ENCODE results near the gene LIN7C.

DNA sequence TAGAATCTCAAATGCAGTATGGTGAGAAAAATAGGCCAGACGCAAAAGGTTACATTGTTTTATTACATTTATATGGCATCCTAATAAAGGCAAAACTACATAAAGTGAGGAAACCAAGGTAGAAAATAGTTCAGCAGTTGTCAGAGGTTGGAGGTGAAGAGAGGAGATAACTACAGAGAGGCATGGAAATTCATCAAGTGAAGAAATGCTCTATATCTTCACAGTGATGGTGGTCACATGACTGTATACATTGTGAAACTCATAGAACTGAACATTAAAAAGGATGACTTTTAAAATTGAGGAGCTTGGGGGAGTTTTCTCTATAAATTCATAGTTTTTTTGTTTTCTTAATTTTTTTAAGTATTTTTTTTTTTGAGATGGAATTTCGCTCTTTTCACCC lies 48.4 kb downstream of the LIN7C start:
- no peak for TF ChIP-seq EP300 (IDR thresholded peaks at IDR 0.05; ENCODE audit: borderline replicate concordance in 1 of 2, low read depth in 2 of 2, low read length in 2 of 2)
- TF ChIP-seq, protein P1, sequence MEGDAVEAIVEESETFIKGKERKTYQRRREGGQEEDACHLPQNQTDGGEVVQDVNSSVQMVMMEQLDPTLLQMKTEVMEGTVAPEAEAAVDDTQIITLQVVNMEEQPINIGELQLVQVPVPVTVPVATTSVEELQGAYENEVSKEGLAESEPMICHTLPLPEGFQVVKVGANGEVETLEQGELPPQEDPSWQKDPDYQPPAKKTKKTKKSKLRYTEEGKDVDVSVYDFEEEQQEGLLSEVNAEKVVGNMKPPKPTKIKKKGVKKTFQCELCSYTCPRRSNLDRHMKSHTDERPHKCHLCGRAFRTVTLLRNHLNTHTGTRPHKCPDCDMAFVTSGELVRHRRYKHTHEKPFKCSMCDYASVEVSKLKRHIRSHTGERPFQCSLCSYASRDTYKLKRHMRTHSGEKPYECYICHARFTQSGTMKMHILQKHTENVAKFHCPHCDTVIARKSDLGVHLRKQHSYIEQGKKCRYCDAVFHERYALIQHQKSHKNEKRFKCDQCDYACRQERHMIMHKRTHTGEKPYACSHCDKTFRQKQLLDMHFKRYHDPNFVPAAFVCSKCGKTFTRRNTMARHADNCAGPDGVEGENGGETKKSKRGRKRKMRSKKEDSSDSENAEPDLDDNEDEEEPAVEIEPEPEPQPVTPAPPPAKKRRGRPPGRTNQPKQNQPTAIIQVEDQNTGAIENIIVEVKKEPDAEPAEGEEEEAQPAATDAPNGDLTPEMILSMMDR (IDR thresholded peaks at IDR 0.05; ENCODE audit: control extremely low read depth in 1 of 3, insufficient read depth in 1 of 3, low read depth in 1 of 3, low read length in 3 of 3), result no peak
- TF ChIP-seq EZH2 (IDR thresholded peaks at IDR 0.05; ENCODE audit: low read depth, low read length, severe bottlenecking), result no peak
- no peak for TF ChIP-seq GABPA (IDR thresholded peaks at IDR 0.05; ENCODE audit: borderline replicate concordance, insufficient read depth, low read length)
- TF ChIP-seq POU5F1 (IDR thresholded peaks at IDR 0.05; ENCODE audit: low read depth, low read length), result no peak
- TF ChIP-seq CBX5 (IDR thresholded peaks at IDR 0.05; ENCODE audit: low read depth, low read length), result no peak
- no peak for TF ChIP-seq CBX8 (IDR thresholded peaks at IDR 0.05; ENCODE audit: borderline replicate concordance, low read depth, low read length)
- TF ChIP-seq ZNF274 (IDR thresholded peaks at IDR 0.05; ENCODE audit: borderline replicate concordance, extremely low read depth, low read length), result no peak
- TF ChIP-seq POLR2AphosphoS5 (IDR thresholded peaks at IDR 0.05; ENCODE audit: low read depth, low read length), result no peak
- no peak for TF ChIP-seq SIN3A (conservative IDR thresholded peaks at IDR 0.05 in 1 of 2, IDR thresholded peaks at IDR 0.05 in 1 of 2; ENCODE audit: low read depth in 1 of 2, low read length in 2 of 2)
- no peak for TF ChIP-seq BRCA1 (IDR thresholded peaks at IDR 0.05; ENCODE audit: low read depth, low read length)
